Neural cell (in vitro differentiated cells): Measurements from ENCODE around the gene PABPC3. TPM values are rescaled to one million over a fixed set of nuclear protein-coding genes. Genes with fewer than 3 reads are reported as not detected.

Experiments used
- H2AFZ ChIP-seq: fragments of 200-600, 300-800 bp; sonication (generic), shearing (Covaris generic); 2 replicates; pipeline ENCODE4 v1.6.0; 2014; ENCODE audit warnings: low read depth, mild to moderate bottlenecking, antibody characterized with exemption, low read length, moderate library complexity
- H3F3A ChIP-seq: fragments of 200-600 bp; shearing (Covaris generic); 2 replicates; pipeline ENCODE4 v1.6.1; 2016; ENCODE audit warnings: mild to moderate bottlenecking, moderate library complexity, mixed read lengths, antibody characterized with exemption, low read length; ENCODE audit not compliant: insufficient read depth, poor library complexity, severe bottlenecking
- H3K27ac ChIP-seq: fragments of 200-600, 300-800 bp; sonication (generic), shearing (Covaris generic); 2 replicates; pipeline ENCODE4 v1.5.1; 2014; ENCODE audit warnings: mild to moderate bottlenecking, low read length, moderate library complexity
- H3K27me3 ChIP-seq: fragments of 300-800, 200-600 bp; sonication (generic), shearing (Covaris generic); 2 replicates; pipeline ENCODE4 v1.6.0; 2014; ENCODE audit warnings: mild to moderate bottlenecking, low read depth, low read length, moderate library complexity; ENCODE audit not compliant: insufficient read depth
- H3K36me3 ChIP-seq: fragments of 300-800, 200-600 bp; sonication (generic), shearing (Covaris generic); 2 replicates; pipeline ENCODE4 v1.5.1; 2014; ENCODE audit warnings: mild to moderate bottlenecking, antibody characterized with exemption, low read length, moderate library complexity; ENCODE audit not compliant: insufficient read depth
- H3K4me2 ChIP-seq: fragments of 300-800, 200-600 bp; sonication (generic), shearing (Covaris generic); 2 replicates; pipeline ENCODE4 v1.6.0; 2014; ENCODE audit warnings: mild to moderate bottlenecking, low read length
- H3K4me3 ChIP-seq: fragments of 300-800, 200-600 bp; sonication (generic), shearing (Covaris generic); 2 replicates; pipeline ENCODE4 v1.5.1; 2014; ENCODE audit warnings: mild to moderate bottlenecking, low read length, moderate library complexity
- H3K79me2 ChIP-seq: fragments of 200-600 bp; shearing (Covaris generic); replicated peaks from 2 replicates; pipeline ENCODE4 v1.6.0; 2014; ENCODE audit warnings: mild to moderate bottlenecking, low read length, moderate library complexity; ENCODE audit not compliant: insufficient read depth
- H3K9ac ChIP-seq: fragments of 300-800, 200-600 bp; sonication (generic), shearing (Covaris generic); 2 replicates; pipeline ENCODE4 v1.6.1; 2016; ENCODE audit warnings: mild to moderate bottlenecking, low read length, mixed read lengths
- H3K9me2 ChIP-seq: fragments of 200-600 bp; shearing (Covaris generic); 2 replicates; pipeline ENCODE4 v1.6.1; 2016; ENCODE audit warnings: mild to moderate bottlenecking, low read length, mixed read lengths; ENCODE audit not compliant: insufficient read depth
- H3K9me3 ChIP-seq: fragments of 200-600, 300-800 bp; sonication (generic), shearing (Covaris generic); 2 replicates; pipeline ENCODE4 v1.6.1; 2016; ENCODE audit warnings: mild to moderate bottlenecking, mixed run types, low read length, moderate library complexity, mixed read lengths
- H4K20me1 ChIP-seq: fragments of 200-600 bp; shearing (Covaris generic); 2 replicates; pipeline ENCODE4 v1.6.1; 2016; ENCODE audit warnings: mild to moderate bottlenecking, mixed run types; ENCODE audit not compliant: insufficient read depth
- EP300 ChIP-seq: fragments of 450-650 bp; conservative IDR thresholded peaks from 2 replicates; pipeline ENCODE4 v1.6.1; 2014; ENCODE audit warnings: antibody characterized with exemption, mild to moderate bottlenecking, moderate library complexity; ENCODE audit not compliant: poor library complexity, severe bottlenecking
- EZH2 ChIP-seq: fragments of 200-600, 300-800 bp; shearing (Covaris generic), sonication (generic); IDR thresholded peaks from 2 replicates; pipeline ENCODE4 v1.6.1; 2014; ENCODE audit warnings: antibody characterized with exemption, low read length, borderline replicate concordance, mild to moderate bottlenecking; ENCODE audit not compliant: insufficient read depth, poor library complexity, severe bottlenecking
- MXI1 ChIP-seq: fragments of 450-650 bp; conservative IDR thresholded peaks from 2 replicates; pipeline ENCODE4 v1.6.1; 2014; ENCODE audit warnings: antibody characterized with exemption, mild to moderate bottlenecking; ENCODE audit not compliant: poor library complexity, severe bottlenecking
- POLR2AphosphoS5 ChIP-seq: IDR thresholded peaks from 2 replicates; pipeline ENCODE4 v1.6.1; 2012
- RAD21 ChIP-seq: fragments of 450-650 bp; conservative IDR thresholded peaks from 2 replicates; pipeline ENCODE4 v1.6.1; 2014; ENCODE audit warnings: antibody characterized with exemption, mild to moderate bottlenecking, moderate library complexity
- REST ChIP-seq: IDR thresholded peaks from 2 replicates; pipeline ENCODE4 v1.6.1; 2012; ENCODE audit warnings: borderline replicate concordance
- SMC3 ChIP-seq: fragments of 450-650 bp; conservative IDR thresholded peaks from 2 replicates; pipeline ENCODE4 v1.6.1; 2014; ENCODE audit warnings: antibody characterized with exemption, mild to moderate bottlenecking, moderate library complexity; ENCODE audit not compliant: poor library complexity
- TAF1 ChIP-seq: IDR thresholded peaks from 2 replicates; pipeline ENCODE4 v1.6.1; 2012; ENCODE audit warnings: low read depth
- polyA plus RNA-seq: library from polyadenylated mRNA; depleted of rRNA; stranded (reverse); fragments of >200 nt; gene quantifications from 2 replicates; pipeline ENCODE4 v1.2.3, GENCODE V29; 2014
- TF ChIP-seq, protein P1 (sequence below): fragments of 450-650 bp; IDR thresholded peaks from 2 replicates; pipeline ENCODE4 v1.5.1; 2014; ENCODE audit warnings: antibody characterized with exemption, mild to moderate bottlenecking, moderate library complexity; ENCODE audit not compliant: poor library complexity, severe bottlenecking

The PABPC3 gene
- polyA plus RNA-seq, 1 donor from 2014 or later, result not detected

DNA sequence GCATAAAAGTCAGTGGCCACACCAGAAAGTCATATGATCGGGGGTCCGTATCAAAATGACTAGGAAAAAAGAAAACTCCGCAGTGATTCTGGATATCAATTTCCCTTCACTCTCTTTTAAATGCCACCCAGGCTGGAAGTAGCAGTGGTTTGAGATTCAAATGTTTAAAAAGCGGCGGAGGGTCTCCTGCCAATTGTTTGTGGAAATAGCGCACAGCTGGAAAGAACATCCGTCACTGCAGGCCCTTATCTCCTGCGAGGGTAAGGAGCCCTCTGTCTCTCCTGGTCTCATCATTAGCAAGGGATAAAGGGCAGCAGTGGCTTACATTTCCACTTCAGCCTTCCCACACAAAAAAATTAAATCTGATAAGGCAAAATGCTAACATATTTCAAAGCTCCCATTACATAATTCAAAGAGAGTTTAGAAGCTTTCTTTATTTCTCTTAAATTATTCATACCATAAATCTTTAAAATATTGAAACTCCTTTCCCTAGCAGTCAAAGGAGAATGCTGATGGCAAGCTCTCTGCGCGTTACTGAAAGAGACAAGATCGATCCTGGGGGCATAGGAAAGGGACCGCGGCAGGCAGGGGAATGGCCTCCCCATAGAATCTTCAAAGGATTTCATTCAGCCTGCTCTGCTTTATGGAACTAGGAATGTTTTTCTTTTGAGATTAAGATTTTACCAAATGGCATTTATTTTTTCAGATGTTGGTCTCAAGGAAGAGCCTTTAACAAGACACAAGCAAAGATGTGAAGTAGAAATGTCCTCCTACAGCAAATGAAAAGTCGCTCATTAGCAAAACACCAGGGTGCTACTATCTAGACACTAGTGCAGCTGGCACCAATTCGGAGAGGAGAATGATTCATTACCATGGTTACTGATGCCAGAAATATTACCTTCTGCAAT is 41.2 kb downstream of the PABPC3 start:
- H3F3A ChIP-seq, result peaks cover 11% of the 10 kb centered on the region
- H3K4me3 ChIP-seq, result peak overlapping the region; percentile 48
- H4K20me1 ChIP-seq, result no peaks in the 10 kb centered on the region
- TF ChIP-seq RAD21 (no peak), REST (no peak), SMC3 (no peak)
- H3K27ac ChIP-seq, result peak overlapping the region; percentile 29
- H3K4me2 ChIP-seq, result peak overlapping the region; percentile 38
- no peaks in the 10 kb centered on the region for H3K27me3 ChIP-seq
- H3K9ac ChIP-seq, result peak overlapping the region; percentile 21
- no peaks in the 10 kb centered on the region for H3K9me3 ChIP-seq
- no peaks in the 10 kb centered on the region for H3K9me2 ChIP-seq
- peak overlapping the region; percentile 56 for H2AFZ ChIP-seq
- no peaks in the 10 kb centered on the region for H3K36me3 ChIP-seq
- H3K79me2 ChIP-seq, result no peaks in the 10 kb centered on the region

- TF ChIP-seq REST, result no peak
- TF ChIP-seq EZH2, result no peak
- TF ChIP-seq POLR2AphosphoS5, result no peak
- no peak for TF ChIP-seq SMC3
- no peak for TF ChIP-seq TAF1
- TF ChIP-seq RAD21, result no peak
- TF ChIP-seq, protein P1, sequence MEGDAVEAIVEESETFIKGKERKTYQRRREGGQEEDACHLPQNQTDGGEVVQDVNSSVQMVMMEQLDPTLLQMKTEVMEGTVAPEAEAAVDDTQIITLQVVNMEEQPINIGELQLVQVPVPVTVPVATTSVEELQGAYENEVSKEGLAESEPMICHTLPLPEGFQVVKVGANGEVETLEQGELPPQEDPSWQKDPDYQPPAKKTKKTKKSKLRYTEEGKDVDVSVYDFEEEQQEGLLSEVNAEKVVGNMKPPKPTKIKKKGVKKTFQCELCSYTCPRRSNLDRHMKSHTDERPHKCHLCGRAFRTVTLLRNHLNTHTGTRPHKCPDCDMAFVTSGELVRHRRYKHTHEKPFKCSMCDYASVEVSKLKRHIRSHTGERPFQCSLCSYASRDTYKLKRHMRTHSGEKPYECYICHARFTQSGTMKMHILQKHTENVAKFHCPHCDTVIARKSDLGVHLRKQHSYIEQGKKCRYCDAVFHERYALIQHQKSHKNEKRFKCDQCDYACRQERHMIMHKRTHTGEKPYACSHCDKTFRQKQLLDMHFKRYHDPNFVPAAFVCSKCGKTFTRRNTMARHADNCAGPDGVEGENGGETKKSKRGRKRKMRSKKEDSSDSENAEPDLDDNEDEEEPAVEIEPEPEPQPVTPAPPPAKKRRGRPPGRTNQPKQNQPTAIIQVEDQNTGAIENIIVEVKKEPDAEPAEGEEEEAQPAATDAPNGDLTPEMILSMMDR, result no peak
- no peak for TF ChIP-seq EP300
- no peak for TF ChIP-seq MXI1
- H3K9me3 ChIP-seq, result no peaks in the 10 kb centered on the region
- no peaks in the 10 kb centered on the region for H3K79me2 ChIP-seq
- peaks cover 11% of the 10 kb centered on the region for H3F3A ChIP-seq
- no peaks in the 10 kb centered on the region for H3K36me3 ChIP-seq
- H2AFZ ChIP-seq, result peak overlapping the region; percentile 56
- H3K27ac ChIP-seq, result peak overlapping the region; percentile 29
- H3K9ac ChIP-seq, result peak overlapping the region; percentile 21
- no peaks in the 10 kb centered on the region for H4K20me1 ChIP-seq
- no peaks in the 10 kb centered on the region for H3K27me3 ChIP-seq
- peak overlapping the region; percentile 38 for H3K4me2 ChIP-seq
- no peaks in the 10 kb centered on the region for H3K9me2 ChIP-seq
- peak overlapping the region; percentile 48 for H3K4me3 ChIP-seq
Observed at GRCh38 chr13:25137788-25138115, 41.8 kb downstream of the PABPC3 start.
